Renal cortex interstitium (tissue), 3 donors: ENCODE results near the gene UGT2B15. TPM values are rescaled to one million over a fixed set of nuclear protein-coding genes. Genes with fewer than 3 reads are reported as not detected.

Experiments used
- polyA plus RNA-seq, 3 donors: library from polyadenylated mRNA; unstranded; fragments of 120-200 nt; gene quantifications; one replicate each; pipeline ENCODE4 v1.2.1, GENCODE V29; 2013; ENCODE audit not compliant: insufficient read length in 3 of 3

The UGT2B15 gene
- polyA plus RNA-seq, 3 donors: 0.04 TPM; not detected in 2

Other genes with a start within 250 kb of the UGT2B15 start
- gene TMPRSS11E, start 223.2 kb downstream of the UGT2B15 start, polyA plus RNA-seq: under 1 TPM in 1 of 3 donors, not detected in 2; 0.18 TPM
- not detected for gene UGT2B17, start 94.3 kb downstream of the UGT2B15 start, polyA plus RNA-seq
- gene UGT2B10, start 145.3 kb upstream of the UGT2B15 start, polyA plus RNA-seq: not detected